Stimulated activated CD4-positive, alpha-beta T cell treated with anti-CD3 and anti-CD28 coated beads, Interleukin-15, amount 100 ng/mL, for 48 hours (primary cell): ENCODE measurements around the gene CRYBA1.

Source experiments
- DNase-seq, 2 donors: peaks; one replicate each; pipeline ENCODE4 v3.0.0-alpha.2; 2020; ENCODE audit warnings: low read depth in 2 of 2

The CRYBA1 gene

DNA sequence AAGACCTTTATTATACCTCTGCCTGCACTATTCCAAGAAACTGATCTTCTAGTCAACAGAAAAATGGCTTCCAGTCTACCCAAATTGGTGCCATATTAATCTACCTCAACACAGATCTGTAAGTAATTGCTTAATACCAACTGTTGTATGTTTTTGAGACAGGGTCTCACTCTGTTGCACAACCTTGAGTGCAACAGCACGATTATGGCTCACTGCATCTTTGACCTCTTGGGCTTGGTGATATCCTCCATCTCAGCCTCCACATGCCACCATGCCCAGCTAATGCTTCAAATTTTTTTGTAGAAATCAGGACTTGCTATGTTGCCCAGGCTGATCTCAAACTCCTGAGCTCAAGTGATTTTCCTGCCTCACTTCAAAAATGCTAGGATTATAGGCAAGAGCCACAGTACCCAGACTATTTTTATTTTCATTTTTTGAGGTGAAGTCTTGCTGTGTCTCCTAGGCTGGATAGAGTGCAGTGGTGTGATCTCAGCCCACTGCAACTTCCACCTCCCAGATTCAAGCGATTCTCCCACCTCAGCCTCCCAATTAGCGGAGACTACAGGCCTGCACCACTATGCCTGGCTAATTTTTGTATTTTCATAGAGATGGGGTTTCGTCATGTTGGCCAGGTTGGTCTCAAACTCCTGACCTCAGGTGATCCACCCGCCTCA lies 32.9 kb downstream of the CRYBA1 start:
- DNase-seq, result no peak

DNA sequence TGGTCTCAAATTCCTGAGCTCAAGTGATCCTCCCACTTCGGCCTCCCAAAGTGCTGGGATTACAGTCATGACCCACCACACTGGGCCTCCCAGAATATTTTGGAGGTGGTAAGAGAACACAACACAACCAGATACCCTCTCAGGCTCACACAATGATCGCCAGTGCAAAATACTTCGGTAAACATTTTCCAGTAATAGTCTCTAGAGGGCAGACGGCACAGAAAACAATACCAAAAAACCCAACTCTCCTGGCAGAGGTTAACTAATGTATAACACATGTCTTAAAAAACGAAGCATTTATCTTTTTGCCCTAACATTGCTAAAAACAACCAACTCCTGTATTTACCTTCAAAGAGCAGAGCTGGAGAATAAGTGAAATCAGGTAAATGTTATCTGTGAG lies 36.8 kb downstream of the CRYBA1 start:
- no peak for DNase-seq

DNA sequence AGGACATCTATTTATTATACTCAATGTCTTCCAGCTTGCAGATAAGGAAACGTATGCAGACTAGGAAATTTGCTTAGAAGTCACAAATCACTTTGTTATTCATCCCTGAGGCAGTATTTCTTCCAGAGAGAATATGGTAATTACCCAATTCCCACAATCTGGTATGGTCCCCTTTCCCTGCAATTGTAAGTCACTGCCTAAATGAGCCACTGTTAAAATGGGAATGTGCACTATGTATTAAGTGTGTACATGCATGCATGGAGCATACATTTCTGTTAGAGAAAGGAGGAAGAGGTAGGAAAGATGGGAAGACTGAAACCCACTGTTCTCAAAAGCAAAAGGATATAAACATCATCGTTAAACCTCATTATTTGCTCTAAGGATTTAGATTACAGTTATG lies 37.3 kb downstream of the CRYBA1 start:
- DNase-seq, result no peak

- no peak for DNase-seq
Measured at GRCh38 chr17:29289852-29290251, 43.2 kb downstream of the CRYBA1 start.

- peak in 1 of 2 donors; percentile 14 for DNase-seq
Measured at GRCh38 chr17:29291163-29291752, 44.6 kb downstream of the CRYBA1 start.

DNA sequence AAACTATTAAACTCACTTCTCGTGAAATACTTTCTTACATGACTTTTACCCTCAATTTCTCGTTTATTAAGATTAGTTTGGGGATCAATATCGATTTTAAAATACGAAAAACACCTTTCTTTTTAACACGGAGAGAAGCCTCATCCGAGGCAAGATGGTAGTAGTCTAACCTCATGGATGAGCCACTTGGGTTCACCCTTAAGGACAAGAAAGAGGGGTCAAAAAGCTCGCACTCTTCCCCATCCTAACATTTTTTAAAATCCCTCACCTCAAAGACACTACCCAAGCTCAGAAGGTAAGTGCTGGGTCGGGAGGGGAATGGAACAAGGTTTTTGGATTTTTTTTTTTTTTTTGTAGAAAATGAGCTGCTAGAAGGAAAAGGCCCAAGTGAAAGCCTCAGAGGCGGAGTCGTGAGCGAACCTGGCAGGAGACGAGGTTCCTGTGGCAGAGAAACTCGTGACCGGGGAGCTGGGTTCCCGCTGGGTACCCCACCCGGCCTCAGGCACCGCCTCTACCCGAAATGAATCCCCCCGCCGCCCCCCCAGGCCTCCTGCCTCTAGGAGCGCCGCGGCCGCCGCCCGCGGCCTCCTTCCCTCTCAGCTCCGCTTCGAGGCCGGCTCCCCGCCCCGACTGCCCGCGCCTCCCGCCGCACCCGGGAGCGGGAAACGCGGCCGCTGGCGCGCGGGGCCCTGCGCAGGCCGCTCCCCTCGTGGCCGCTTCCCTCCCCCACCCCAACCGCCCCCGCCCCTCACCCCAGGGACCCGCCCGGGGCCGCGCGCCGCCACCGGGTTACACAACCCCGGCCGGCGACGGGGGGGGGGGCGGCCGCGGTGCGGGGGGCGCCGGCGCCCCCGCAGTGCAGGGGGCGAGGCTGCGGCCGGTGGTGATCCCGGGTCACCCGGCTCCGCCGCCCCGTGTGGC lies 45.7 kb downstream of the CRYBA1 start:
- DNase-seq, result peak; percentile 14 to 41

DNA sequence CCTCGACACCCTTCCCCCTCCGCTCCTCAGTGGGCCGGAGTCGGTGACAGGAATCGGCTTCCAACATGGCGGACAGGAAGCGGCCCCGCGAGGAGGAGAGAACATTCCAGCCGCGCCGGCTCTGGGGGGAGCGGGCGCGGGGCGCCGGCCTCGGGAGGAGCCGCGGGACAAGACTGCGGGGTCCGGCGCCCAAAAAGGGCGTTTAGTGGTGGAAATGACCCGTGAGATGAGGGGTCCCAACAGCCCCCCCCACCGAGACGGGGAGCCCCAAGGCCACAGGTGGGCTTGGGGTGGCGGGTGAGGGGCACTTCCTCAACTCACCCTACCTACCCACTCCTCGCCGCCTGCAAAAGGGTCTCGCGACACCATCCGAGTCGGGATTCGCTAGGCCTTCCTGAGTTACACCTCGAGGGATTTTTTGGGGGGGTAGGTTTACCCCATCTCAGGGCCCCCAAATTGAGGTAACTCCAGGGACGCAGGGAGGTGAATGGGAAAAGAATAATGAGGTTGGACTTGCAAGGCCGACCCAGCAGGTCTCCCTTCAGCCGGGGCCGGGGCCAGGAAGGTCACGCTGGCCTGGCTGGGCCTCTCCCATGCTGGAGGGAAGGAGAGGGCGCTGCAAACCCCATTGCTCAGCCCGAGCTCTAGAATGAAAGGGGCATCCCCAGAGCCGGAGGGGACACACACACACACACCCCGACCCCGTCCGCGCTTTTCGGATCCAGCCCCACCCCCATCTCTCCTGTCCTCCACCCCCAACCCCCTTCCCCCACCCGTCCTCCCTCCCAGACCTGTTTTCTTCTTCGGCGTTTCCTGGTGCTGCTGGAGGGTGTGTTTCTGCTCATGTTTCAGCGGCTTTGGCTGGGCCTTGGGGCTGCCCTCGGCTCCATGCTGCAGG lies 46.6 kb downstream of the CRYBA1 start:
- DNase-seq, result peak; percentile 36 to 49

- DNase-seq, result peak; percentile 98
Measured at GRCh38 chr17:29293890-29294579, 47.4 kb downstream of the CRYBA1 start, which contains the start of gene NUFIP2. TSS of gene NUFIP2 (minus strand) at chr17:29294148. CDS start at chr17:29294059, 89 bp downstream.

DNA sequence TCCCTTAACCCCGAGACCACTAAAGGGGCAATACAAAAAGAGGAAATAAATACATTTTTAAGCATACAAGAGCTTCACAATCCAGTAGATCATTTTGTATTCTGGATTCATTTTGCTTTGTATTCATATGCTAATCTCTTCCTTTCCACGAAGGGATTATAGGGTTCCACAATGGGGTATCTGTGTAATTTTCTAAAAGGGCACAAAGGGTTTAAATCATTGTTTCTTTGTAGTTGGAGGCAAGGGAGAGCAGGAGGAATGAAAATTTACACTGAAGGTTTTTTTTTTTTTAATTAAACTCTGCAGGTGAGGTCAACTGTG lies 47.9 kb downstream of the CRYBA1 start:
- no peak for DNase-seq

- no peak for DNase-seq
Measured at GRCh38 chr17:29295420-29295819, 48.8 kb downstream of the CRYBA1 start.

DNA sequence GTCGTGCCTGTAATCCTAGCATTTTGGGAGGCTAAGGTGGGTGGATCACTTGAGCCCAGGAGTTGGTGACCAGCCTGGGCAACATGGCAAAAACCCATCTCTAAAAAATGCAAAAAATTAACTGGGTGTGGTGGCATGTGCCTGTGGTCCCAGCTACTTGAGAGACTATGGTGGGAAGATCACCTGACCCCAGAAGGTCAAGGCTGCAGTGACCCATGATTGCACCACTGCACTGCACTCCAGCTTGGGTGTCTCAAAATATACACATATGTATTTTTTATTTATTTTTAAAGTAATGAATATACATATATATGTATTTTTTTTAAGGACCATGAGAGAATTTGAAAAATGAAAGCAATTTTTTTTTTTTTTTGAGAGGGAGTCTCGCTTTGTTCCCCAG lies 52.4 kb downstream of the CRYBA1 start:
- DNase-seq, result no peak

DNA sequence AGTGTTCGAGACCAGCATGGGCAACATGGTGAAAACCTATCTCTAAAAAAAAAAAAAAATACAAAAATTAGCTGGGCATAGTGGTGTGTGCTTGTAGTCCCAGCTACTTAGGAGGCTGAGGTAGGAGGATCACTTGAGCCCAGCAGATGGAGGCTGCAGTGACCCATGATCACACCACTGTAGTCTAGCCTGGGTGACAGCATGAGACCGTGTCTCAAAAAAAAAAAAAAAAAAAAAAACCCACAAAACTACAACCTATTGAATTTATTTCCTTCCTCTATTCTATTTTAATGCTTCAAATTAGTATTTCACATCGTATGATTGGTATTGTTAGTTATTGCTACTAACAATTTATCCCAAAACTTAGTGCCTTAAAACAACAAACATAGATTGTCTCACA lies 56.7 kb downstream of the CRYBA1 start:
- DNase-seq, result no peak
